ENCODE data around the gene NAALADL2. TPM values are rescaled to one million over a fixed set of nuclear protein-coding genes. Genes with fewer than 3 reads are reported as not detected.
"Not testable (repeated sequence)": the region's sequence is repeated elsewhere in the genome, so short reads cannot be mapped to it uniquely, and the experiment has no call there.

NAALADL2 gene
- total RNA-seq, 1 donor from 2014 or later, result 10.6 TPM

- DNase-seq, result no peak
Observed at GRCh38 chr3:175778994-175779393, 919.9 kb downstream of the NAALADL2 start.

- not testable (repeated sequence) for DNase-seq
Observed at GRCh38 chr3:175787109-175787508, 928.0 kb downstream of the NAALADL2 start.

- DNase-seq, result no peak
Observed at GRCh38 chr3:175792245-175792644, 933.1 kb downstream of the NAALADL2 start.

- no peak for DNase-seq
Observed at GRCh38 chr3:175798326-175798725, 939.2 kb downstream of the NAALADL2 start.

- DNase-seq, result no peak
Observed at GRCh38 chr3:175805825-175806224, 946.7 kb downstream of the NAALADL2 start.

GRCh38 chr3:175807175-175807574 is 948.0 kb downstream of the NAALADL2 start:
- no peak for DNase-seq

GRCh38 chr3:175818811-175819464 is 959.8 kb downstream of the NAALADL2 start:
- DNase-seq, result no peak

- DNase-seq, result not testable (repeated sequence)
Observed at GRCh38 chr3:175822766-175823491, 963.8 kb downstream of the NAALADL2 start.

- DNase-seq, result not testable (repeated sequence)
Observed at GRCh38 chr3:175825016-175825580, 966.0 kb downstream of the NAALADL2 start.

GRCh38 chr3:175826759-175827158 is 967.6 kb downstream of the NAALADL2 start:
- no peak for DNase-seq

- not testable (repeated sequence) for DNase-seq
Observed at GRCh38 chr3:175829809-175830208, 970.7 kb downstream of the NAALADL2 start.

- DNase-seq, result not testable (repeated sequence)
Observed at GRCh38 chr3:175835763-175836162, 976.6 kb downstream of the NAALADL2 start.

GRCh38 chr3:175836617-175837016 is 977.5 kb downstream of the NAALADL2 start:
- no peak for DNase-seq

- no peak for DNase-seq
Observed at GRCh38 chr3:175837962-175838361, 978.8 kb downstream of the NAALADL2 start.

GRCh38 chr3:175839366-175840005 is 980.4 kb downstream of the NAALADL2 start:
- no peak for DNase-seq

- no peak for DNase-seq
Observed at GRCh38 chr3:175851541-175851940, 992.4 kb downstream of the NAALADL2 start.

GRCh38 chr3:175852560-175852959 is 993.4 kb downstream of the NAALADL2 start:
- no peak for DNase-seq

- no peak for DNase-seq
Observed at GRCh38 chr3:175857666-175858270, 998.6 kb downstream of the NAALADL2 start.
